OCI-LY3 (cell line): ENCODE measurements around the gene AGBL4.

Experiments
- H2AFZ ChIP-seq: fragments of 200-600, 300-600 bp; shearing (Covaris generic); 2 replicates; pipeline ENCODE4 v1.6.0; 2014; ENCODE audit warnings: antibody characterized with exemption, low read depth, low read length
- H3K27ac ChIP-seq: fragments of 200-600, 300-600 bp; sonication (generic); 2 replicates; pipeline ENCODE4 v1.5.1; 2014; ENCODE audit warnings: mild to moderate bottlenecking, low read length, moderate library complexity, mixed read lengths
- H3K27me3 ChIP-seq: fragments of 200-600, 300-600 bp; sonication (generic); 2 replicates; pipeline ENCODE4 v1.6.1; 2014; ENCODE audit warnings: low read depth, low read length, mixed read lengths
- H3K36me3 ChIP-seq: fragments of 200-600, 300-600 bp; sonication (generic); replicated peaks from 2 replicates; pipeline ENCODE3; 2014; ENCODE audit warnings: low read depth, low read length, mixed read lengths
- H3K4me1 ChIP-seq: fragments of 300-600, 200-600 bp; sonication (generic); 2 replicates; pipeline ENCODE4 v1.6.1; 2014; ENCODE audit warnings: low read length, mixed read lengths
- H3K4me2 ChIP-seq: fragments of 200-600, 300-600 bp; sonication (generic); 2 replicates; pipeline ENCODE4 v1.6.1; 2014; ENCODE audit warnings: low read length, mixed read lengths
- H3K4me3 ChIP-seq: fragments of 300-600, 200-600 bp; sonication (generic); 2 replicates; pipeline ENCODE4 v1.5.1; 2014; ENCODE audit warnings: antibody characterized with exemption, mild to moderate bottlenecking, low read length, moderate library complexity
- H3K79me2 ChIP-seq: fragments of 300-600, 200-600 bp; shearing (Covaris generic); 2 replicates; pipeline ENCODE4 v1.6.1; 2014; ENCODE audit warnings: mild to moderate bottlenecking, low read length, mixed read lengths
- H3K9ac ChIP-seq: fragments of 300-600, 200-600 bp; shearing (Covaris generic); 2 replicates; pipeline ENCODE4 v1.6.0; 2014; ENCODE audit warnings: mild to moderate bottlenecking, low read length, moderate library complexity
- H3K9me3 ChIP-seq: fragments of 200-600, 300-600 bp; shearing (Covaris generic); 2 replicates; pipeline ENCODE4 v1.6.1; 2014; ENCODE audit warnings: low read length, mixed read lengths; ENCODE audit not compliant: insufficient read depth
- H4K20me1 ChIP-seq: fragments of 200-600, 300-600 bp; sonication (generic); 2 replicates; pipeline ENCODE4 v1.6.1; 2016; ENCODE audit warnings: low read length, mixed read lengths; ENCODE audit not compliant: insufficient read depth
- EZH2phosphoT487 ChIP-seq: fragments of 200-600 bp; shearing (Covaris generic); IDR thresholded peaks from 2 replicates; pipeline ENCODE4 v1.6.1; 2018; ENCODE audit warnings: antibody characterized with exemption, mixed run types, low read depth
- TF ChIP-seq, protein P1 (sequence below): fragments of 200-600, 300-600 bp; sonication (generic); IDR thresholded peaks from 2 replicates; pipeline ENCODE4 v1.5.1; 2014; ENCODE audit warnings: antibody characterized with exemption, low read length, low read depth

AGBL4 gene

DNA sequence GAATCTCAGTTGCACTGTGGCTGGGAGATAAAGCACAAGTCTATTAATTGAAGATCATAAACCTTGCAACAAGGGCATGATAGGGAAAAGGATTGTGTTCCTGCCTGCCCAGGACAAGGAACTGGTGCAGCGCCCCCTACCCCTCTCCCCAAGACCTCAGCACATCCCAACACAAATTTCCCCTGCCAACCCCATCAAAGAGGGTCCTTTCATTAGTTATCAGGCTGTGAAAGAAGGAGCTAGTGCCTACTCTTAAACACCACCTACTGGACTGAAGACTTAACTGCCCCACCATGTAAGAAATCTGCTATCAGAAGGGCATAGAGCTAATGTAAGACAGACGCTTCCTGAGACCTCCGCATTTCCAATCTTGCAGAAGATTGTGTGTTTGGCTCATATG is 372.6 kb downstream of the AGBL4 start:
- Histone ChIP-seq H4K20me1 (no peaks in the 10 kb centered on the region), H3K4me1 (no peaks in the 10 kb centered on the region), H3K27me3 (no peaks in the 10 kb centered on the region), H3K4me3 (no peak overlapping the region), H2AFZ (no peak overlapping the region), H3K9ac (no peak overlapping the region), H3K9me3 (no peaks in the 10 kb centered on the region), H3K4me2 (no peak overlapping the region), H3K79me2 (no peaks in the 10 kb centered on the region), H3K36me3 (no peaks in the 10 kb centered on the region), H3K27ac (no peak overlapping the region)
- TF ChIP-seq, protein P1, sequence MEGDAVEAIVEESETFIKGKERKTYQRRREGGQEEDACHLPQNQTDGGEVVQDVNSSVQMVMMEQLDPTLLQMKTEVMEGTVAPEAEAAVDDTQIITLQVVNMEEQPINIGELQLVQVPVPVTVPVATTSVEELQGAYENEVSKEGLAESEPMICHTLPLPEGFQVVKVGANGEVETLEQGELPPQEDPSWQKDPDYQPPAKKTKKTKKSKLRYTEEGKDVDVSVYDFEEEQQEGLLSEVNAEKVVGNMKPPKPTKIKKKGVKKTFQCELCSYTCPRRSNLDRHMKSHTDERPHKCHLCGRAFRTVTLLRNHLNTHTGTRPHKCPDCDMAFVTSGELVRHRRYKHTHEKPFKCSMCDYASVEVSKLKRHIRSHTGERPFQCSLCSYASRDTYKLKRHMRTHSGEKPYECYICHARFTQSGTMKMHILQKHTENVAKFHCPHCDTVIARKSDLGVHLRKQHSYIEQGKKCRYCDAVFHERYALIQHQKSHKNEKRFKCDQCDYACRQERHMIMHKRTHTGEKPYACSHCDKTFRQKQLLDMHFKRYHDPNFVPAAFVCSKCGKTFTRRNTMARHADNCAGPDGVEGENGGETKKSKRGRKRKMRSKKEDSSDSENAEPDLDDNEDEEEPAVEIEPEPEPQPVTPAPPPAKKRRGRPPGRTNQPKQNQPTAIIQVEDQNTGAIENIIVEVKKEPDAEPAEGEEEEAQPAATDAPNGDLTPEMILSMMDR: no peak
- no peak for TF ChIP-seq EZH2phosphoT487

DNA sequence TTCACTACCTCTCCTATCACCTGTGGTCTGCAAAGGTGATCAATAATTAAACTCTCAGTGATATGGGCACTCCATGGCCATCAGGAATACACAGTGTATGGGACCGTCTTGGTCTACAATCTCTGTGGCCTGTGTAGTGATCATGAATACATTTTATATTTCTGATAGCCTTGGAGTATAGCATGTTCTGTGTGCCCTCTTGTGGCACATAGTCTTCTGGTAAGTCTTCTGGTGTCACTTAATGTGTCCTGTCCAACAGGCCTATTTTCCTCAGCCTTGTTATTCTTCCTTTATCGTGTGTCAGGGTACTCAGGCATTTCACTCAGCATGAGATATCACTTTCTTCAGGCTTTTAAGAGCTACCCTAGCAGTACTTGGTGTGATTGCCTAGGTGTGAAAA is 393.6 kb downstream of the AGBL4 start:
- no peaks in the 10 kb centered on the region for H3K79me2 ChIP-seq
- no peaks in the 10 kb centered on the region for H3K4me1 ChIP-seq
- no peak overlapping the region for H3K4me3 ChIP-seq
- no peaks in the 10 kb centered on the region for H3K27me3 ChIP-seq
- TF ChIP-seq, protein P1: no peak
- H4K20me1 ChIP-seq: no peaks in the 10 kb centered on the region
- no peak overlapping the region for H3K4me2 ChIP-seq
- H3K9me3 ChIP-seq: no peaks in the 10 kb centered on the region
- no peak overlapping the region for H3K9ac ChIP-seq
- H3K27ac ChIP-seq: no peak overlapping the region
- H3K36me3 ChIP-seq: no peaks in the 10 kb centered on the region
- H2AFZ ChIP-seq: no peak overlapping the region

DNA sequence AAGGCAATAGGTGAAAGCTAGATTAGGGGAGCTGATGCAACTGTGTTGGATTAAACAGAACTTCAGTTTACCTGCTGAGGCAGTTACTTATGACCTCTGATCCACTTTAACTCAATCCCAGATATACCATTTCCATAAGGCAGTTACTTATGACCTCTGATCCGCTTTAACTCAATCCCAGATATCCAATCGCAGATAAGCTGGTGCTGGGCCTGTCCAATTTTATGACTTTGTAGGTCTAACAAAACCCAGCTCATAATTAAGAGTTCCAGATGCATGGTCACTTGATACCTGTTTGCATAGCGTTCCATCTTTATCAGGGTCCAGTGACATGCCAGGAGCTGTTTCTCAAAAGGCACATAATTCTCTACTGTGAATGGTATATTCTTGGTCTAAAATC is 396.0 kb downstream of the AGBL4 start:
- H2AFZ ChIP-seq: no peak overlapping the region
- no peak overlapping the region for H3K4me3 ChIP-seq
- no peak overlapping the region for H3K9ac ChIP-seq
- no peak overlapping the region for H3K4me2 ChIP-seq
- no peaks in the 10 kb centered on the region for H3K9me3 ChIP-seq
- H3K4me1 ChIP-seq: no peaks in the 10 kb centered on the region
- H4K20me1 ChIP-seq: no peaks in the 10 kb centered on the region
- H3K27ac ChIP-seq: no peak overlapping the region
- no peaks in the 10 kb centered on the region for H3K79me2 ChIP-seq
- no peaks in the 10 kb centered on the region for H3K27me3 ChIP-seq
- H3K36me3 ChIP-seq: no peaks in the 10 kb centered on the region
- TF ChIP-seq, protein P1: no peak

DNA sequence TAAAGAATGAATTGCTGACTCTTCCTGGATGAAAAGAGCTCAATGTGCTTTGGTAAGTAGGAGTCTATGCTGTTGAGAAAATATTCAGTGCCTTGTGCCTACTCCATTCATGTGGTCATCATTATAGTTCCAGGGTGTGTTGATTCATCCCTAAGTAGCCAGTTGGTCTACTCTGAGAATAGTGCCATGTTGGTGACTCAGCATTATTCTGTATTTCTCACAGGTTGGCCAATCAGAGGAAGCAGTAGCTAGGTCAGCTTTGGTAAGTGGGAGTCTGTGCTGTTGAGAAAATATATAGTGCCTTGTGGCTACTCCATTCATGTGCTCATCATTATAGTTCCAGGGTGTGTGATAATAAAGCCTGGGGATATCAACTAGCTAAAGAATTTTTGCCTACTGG is 397.3 kb downstream of the AGBL4 start:
- no peak overlapping the region for H3K4me2 ChIP-seq
- no peaks in the 10 kb centered on the region for H3K27me3 ChIP-seq
- H3K9ac ChIP-seq: no peak overlapping the region
- no peaks in the 10 kb centered on the region for H3K9me3 ChIP-seq
- no peak for TF ChIP-seq EZH2phosphoT487
- TF ChIP-seq, protein P1: no peak
- H3K79me2 ChIP-seq: no peaks in the 10 kb centered on the region
- no peaks in the 10 kb centered on the region for H3K36me3 ChIP-seq
- H3K4me3 ChIP-seq: no peak overlapping the region
- H3K4me1 ChIP-seq: no peaks in the 10 kb centered on the region
- no peaks in the 10 kb centered on the region for H4K20me1 ChIP-seq
- H3K27ac ChIP-seq: no peak overlapping the region
- no peak overlapping the region for H2AFZ ChIP-seq
